GM19035 (cell line): Measurements from ENCODE around the gene FAM241B.

Experiments
- ATAC-seq: cut with Tn5 transposase; IDR thresholded peaks from one replicate; pipeline ENCODE4 v1.9.1; 2021; ENCODE audit not compliant: unreplicated experiment

FAM241B gene

DNA sequence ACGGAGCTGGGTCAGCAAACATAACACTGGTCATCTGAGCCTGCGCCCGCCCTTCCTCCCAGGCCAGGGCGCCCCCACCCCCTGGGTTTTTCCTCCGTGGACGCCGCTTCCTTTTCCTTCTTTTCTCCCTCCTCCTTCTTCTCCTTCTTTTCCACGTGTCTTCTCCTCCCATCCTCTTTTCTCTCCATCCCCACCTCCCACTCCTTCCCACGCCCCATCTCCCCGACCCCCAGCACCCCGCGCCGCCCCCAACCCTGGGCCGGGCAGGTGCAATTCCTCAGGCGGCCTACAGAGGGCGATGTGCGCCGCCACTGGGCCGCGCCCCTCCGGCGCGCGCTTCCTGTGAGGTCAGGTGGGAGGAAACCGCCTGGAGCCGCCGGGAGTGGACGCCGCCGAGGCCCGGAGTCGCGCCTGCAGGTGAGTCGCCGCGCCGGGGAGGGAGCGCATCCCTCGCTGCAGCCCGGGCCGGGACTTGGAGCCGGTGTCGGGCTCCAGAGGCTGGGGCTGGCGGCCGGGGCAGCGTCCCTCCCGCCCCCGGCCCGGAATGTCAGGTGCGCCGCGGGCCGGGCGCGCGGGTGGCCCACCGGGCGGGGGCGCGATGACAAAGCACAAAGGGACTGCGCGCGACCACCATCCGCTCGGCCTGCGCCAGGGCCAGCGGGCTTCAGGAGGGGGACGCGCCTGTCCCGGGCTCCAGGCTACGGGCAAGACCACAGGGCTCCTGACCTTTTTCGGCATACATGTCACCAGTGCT, at the start of gene FAM241B:
FAM241B (plus strand) TSS at position 351 of the 754 bp plus-strand sequence. CDS start 1,497 bp downstream, outside the sequence.
- ATAC-seq, result no peak

DNA sequence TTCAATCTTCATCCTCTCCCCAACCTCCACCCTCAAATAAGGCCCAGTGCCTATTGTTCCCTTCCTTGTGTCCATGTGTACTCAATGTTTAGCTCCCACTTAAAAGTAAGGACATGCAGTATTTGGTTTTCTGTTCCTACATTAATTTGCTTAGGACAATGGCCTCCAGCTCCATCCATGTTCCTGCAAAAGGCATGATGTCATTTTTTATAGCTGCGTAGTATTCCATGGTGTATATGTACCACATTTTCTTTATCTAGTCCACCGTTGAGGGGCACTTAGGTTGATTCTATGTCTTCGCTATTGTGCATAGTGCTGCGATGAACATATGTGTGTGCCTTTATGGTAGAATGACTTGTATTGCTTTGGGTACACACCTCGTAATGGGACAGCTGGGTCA, 49.6 kb upstream of the FAM241B start:
- no peak for ATAC-seq

DNA sequence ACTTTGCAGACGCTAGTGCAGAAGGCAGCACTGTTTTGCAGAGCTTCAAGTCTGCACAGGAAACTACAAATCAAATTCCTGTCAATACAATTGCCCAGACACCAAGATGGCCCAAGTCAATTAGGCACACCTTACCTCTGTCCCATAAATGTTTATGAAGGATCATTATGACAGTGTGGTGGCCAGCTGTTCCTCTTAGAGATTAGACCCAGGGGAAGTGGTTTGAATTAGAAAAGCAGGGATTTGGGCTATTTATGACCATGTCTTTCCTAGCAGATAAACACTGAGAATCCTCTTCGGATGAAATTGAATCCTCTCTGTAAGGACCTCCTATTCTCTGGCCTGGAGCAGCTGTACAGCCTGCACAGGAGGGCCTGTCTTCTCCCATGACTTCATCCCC, 46.9 kb upstream of the FAM241B start:
- no peak for ATAC-seq

- ATAC-seq, result no peak
Measured at GRCh38 chr10:69584624-69585023, 45.4 kb upstream of the FAM241B start.

- no peak for ATAC-seq
Measured at GRCh38 chr10:69588358-69588757, 41.7 kb upstream of the FAM241B start.

GRCh38 chr10:69600761-69601330, 29.2 kb upstream of the FAM241B start:
- ATAC-seq, result no peak

DNA sequence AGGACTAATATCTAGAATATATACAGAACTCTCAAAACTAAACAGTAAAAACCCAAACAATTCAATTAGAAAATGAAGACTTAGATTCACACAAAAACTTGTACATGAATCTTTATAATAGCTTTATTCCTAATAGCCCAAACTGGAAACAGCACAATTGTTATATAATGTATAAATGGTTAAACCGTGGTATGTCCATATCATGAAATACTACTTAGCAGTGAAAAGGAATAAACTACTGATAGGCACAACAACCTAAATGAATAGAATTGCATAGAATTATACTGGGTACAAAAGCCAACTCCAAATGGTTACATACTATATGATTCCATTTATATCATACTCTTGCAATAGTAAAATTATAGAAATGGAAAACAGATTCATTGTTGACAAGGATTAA, 21.0 kb upstream of the FAM241B start:
- no peak for ATAC-seq

DNA sequence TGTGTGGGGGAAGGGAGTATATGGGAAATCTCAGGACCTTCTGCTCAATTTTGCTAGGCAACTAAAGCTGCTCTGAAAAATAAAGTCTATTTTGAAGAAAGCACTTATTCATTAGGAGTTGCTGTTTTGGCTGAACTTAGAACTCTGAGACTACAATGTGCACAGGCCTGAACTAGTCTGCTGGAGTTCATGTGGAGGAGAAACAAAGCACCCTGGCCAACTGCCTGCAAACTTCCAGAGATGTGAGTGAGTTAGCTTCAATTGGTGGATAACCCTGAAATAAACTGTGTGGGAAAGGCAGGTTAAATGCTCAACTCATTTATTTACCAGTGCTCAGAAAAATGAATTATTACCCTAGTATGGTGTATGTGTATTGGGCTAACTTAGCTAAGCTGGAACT, 17.3 kb upstream of the FAM241B start:
- ATAC-seq, result no peak

GRCh38 chr10:69614130-69614529, 15.9 kb upstream of the FAM241B start:
- ATAC-seq, result no peak

- no peak for ATAC-seq
Measured at GRCh38 chr10:69616358-69616757, 13.7 kb upstream of the FAM241B start.

DNA sequence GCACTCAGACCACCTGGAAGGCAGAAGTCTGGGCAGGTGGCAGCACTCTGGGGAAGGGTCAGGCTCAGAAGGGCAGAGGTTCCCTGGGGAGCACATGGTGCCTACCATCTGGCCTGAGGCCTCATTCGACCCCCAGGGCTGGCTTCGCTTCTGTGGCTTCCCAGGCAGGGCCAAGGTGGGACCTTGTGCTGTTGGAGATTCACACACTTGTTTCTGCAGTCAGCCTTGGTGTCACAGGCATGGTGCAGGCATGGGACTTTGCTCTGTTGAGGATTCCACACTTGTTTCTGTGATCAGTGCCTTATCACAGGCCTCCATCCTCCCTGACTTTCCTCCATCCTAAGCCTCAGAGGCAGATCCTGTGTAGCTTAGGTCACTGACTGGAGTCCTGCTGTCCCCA, 11.3 kb upstream of the FAM241B start:
- ATAC-seq, result no peak

- no peak for ATAC-seq
Measured at GRCh38 chr10:69619626-69620025, 10.4 kb upstream of the FAM241B start.

DNA sequence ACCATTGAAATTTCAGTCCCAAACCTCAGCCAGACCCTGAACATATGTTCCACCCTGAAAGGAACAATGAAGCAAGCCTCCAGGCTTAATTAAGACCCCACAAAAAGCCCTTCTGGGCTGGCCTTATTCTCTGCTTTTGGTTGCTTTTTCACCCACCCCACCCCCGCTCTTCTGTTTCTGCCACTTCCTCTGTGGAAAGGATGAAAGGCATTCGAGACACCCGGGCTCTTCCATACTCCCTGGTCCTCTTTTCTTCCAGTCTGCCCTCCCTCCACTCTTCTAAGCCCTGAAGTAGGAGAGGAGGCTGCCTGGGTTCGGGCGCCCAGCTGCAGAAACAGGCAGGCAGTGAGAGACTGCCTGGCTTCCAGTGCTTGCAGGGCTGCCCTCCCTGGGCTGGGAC, 9.4 kb upstream of the FAM241B start:
- no peak for ATAC-seq

DNA sequence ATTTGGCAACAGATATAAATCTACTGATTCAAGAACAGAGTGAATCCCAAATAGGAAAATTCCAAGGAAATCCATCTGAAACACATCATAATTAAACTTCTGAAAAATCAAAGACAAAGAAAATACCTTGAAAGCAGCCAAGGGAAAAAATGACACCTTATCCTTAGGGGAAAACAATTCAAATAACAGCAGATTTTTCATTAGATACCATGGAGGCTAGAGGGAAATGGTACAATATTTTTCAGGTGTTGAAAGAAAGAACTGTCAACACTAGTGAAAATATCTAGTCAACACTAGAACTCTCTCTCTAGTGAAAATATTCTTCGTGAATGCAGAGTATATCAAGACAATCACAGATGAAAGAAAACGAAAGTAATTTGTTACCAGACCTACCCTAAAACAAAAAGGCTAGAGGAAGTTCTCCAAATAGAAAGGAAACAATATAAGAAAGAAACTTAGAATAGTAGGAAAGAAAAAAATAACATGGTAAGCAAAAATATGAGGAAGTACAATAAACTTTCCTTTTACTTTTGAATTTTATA, 5.7 kb upstream of the FAM241B start:
- ATAC-seq, result no peak

- ATAC-seq, result no peak
Measured at GRCh38 chr10:69626826-69627225, 3.2 kb upstream of the FAM241B start.

DNA sequence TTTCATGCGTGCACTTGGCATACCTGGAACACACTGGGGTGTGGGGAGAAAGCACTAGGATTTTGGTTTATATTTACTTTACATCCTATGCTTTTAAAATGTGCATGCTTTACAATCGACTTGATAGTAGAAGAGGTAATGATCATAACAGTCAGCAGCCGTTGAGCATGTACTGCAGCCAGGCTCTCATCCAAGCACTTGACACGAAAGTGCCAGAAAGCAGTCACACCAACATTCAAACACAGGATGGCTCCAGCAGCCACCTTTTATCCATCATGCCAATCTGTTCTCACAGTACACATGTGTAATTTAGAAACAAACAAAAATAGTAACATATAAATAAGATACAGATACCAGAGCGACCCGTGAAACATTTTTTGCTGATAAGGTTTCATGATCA, 1.2 kb upstream of the FAM241B start:
- ATAC-seq, result no peak

GRCh38 chr10:69629519-69629896, 539 bp upstream of the FAM241B start:
- ATAC-seq, result no peak

DNA sequence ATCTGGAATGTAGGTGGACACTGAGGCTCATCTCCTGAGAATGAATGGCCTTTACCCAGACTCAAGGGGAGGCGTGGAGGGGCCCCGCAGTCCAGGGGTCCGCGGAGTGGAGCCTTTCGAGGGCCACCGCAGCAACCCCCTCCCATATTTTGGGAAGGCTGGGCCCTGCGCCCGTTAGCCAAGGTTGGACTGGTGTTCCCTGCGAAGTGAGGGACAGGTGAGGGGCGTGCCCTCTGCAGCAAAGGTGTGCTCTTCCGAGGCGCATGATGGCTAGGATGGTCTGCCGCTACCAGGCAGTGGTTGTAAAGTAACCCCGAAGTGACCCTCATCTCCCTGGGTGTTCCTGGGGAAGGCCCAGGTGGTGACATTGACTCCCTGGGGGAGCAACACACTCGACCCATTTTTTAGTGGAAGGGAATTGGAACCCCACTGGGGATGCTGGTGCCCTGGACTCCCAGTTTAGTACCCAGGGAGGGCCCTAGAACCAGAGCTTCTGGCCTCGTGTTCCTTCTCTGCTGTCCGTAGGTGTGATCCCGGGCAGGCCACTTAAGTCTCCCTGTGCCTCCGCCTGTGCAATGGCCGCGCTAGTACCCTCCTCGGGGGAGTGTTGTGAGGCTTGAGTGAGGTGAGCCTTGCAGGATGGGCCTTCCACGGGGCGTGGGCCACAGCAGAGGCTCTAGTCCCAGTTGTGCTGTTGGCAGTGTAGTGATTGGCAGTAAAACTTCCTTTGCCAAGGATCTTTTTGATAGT, 779 bp downstream of the FAM241B start:
- ATAC-seq, result no peak

DNA sequence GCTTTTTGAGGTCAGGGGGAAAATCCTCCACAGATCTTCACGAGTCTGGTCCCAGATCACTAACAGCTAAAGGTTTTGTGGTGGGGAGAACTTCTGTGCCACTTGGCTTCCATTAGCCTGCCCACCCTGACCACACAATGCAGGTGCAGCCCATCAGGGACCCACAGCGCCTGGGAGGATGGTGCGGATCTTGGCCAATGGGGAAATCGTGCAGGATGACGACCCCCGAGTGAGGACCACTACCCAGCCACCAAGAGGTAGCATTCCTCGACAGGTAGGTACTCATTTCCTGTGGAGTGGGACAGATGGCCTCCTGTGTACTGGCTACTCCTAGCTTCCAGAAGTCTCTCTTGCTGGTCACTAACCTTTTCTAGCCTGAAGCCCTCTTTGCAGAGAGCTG, 1.5 kb downstream of the FAM241B start:
- no peak for ATAC-seq

- ATAC-seq, result no peak
Measured at GRCh38 chr10:69632516-69633199, 2.6 kb downstream of the FAM241B start.
